Measurements from ENCODE around the gene DUOX2. TPM values are rescaled to one million over a fixed set of nuclear protein-coding genes. Genes with fewer than 3 reads are reported as not detected.

The DUOX2 gene
- total and polyA plus RNA-seq, 2 of the 13 experiments (the other 11 are each of a cell fraction or from before 2014, with no cell fraction given), result 0.08 TPM; not detected in 1

GRCh38 chr15:45087513-45087912, 26.5 kb downstream of the DUOX2 start:
- H3K4me3 ChIP-seq (replicated peaks in 1 of 3; ENCODE audit: insufficient read depth in 1 of 3, low read depth in 2 of 3, low read length in 3 of 3), result no peak overlapping the region
- CTCF ChIA-PET (ENCODE audit: low intra/inter-chr PET ratio, low total read pairs), result interaction anchor here (1.0 kb wide), 1 partner anchor 30 kb away, joined by 3 read pairs; no protein-coding TSS in a partner anchor
- no peaks in the 10 kb centered on the region for H3K79me2 ChIP-seq (ENCODE audit: insufficient read depth, low read length)
- H3K4me1 ChIP-seq (ENCODE audit: insufficient read depth, low read length), result peaks cover 61% of the 10 kb centered on the region
- no peak overlapping the region for H2AFZ ChIP-seq (ENCODE audit: low read length)
- H3K9ac ChIP-seq (ENCODE audit: insufficient read depth, low read depth, low read length), result no peak overlapping the region
- DNase-seq (ENCODE audit: low spot score), result peak; percentile 38
- in situ Hi-C loops (cut with HindIII; ENCODE audit: extremely low pct_ligation_motif_present, low pct_unique_long_range_greater_than_20kb) (no loop called here), intact Hi-C loops (cut with micrococcal nuclease; ENCODE audit: unreplicated experiment) (no loop called here)
- no peaks in the 10 kb centered on the region for H3K27me3 ChIP-seq (ENCODE audit: control insufficient read depth in 1 of 2, insufficient read depth in 2 of 2, low read length in 2 of 2)
- peak; percentile 89 for ATAC-seq
- H3K9me3 ChIP-seq (ENCODE audit: low read length), result no peaks in the 10 kb centered on the region
- 31% methylated on average over 1 of the region's 1 CpG for WGBS (ENCODE audit: low lambda C conversion rate)
- H4K20me1 ChIP-seq (ENCODE audit: insufficient read depth, low read length), result no peaks in the 10 kb centered on the region
- H3K36me3 ChIP-seq (replicated peaks in 1 of 2; ENCODE audit: control insufficient read depth in 1 of 2, insufficient read depth in 2 of 2, low read length in 2 of 2), result no peaks in the 10 kb centered on the region
- no TSS peak for BruUV-seq (replicated peaks)
- H3K4me2 ChIP-seq (ENCODE audit: low read depth, low read length), result no peak overlapping the region
- TF ChIP-seq GRHL1 (CRISPR knock-in tag; conservative IDR thresholded peaks at IDR 0.05) (no peak), CEBPB (IDR thresholded peaks at IDR 0.05; ENCODE audit: borderline replicate concordance, low read depth, low read length) (peak; percentile 33; the same call in 1 of the 2 replicates), CEBPG (CRISPR knock-in tag; IDR thresholded peaks at IDR 0.05) (peak; percentile 44), CTCF (CRISPR knock-in tag; IDR thresholded peaks at IDR 0.05) (peak; percentile 38; the same call in 1 of the 2 replicates)
- H3K27ac ChIP-seq (ENCODE audit: extremely low read length, insufficient read depth, low read length), result no peak overlapping the region
- POLR2A ChIA-PET, result interaction anchor here (1.1 kb wide), 1 partner anchor 376 kb away, joined by 3 read pairs; the partner anchor contains the start of genes B2M and PATL2
- FAIRE-seq, result peak; percentile 50

GRCh38 chr15:45084163-45084562, 29.8 kb downstream of the DUOX2 start:
- peak; percentile 33 for DNase-seq (ENCODE audit: low spot score)
- Histone ChIP-seq H3K4me1 (ENCODE audit: insufficient read depth, low read length) (peaks cover 34% of the 10 kb centered on the region), H3K27me3 (ENCODE audit: control insufficient read depth in 1 of 2, insufficient read depth in 2 of 2, low read length in 2 of 2) (no peaks in the 10 kb centered on the region), H4K20me1 (ENCODE audit: insufficient read depth, low read length) (no peaks in the 10 kb centered on the region), H3K4me2 (ENCODE audit: low read depth, low read length) (no peak overlapping the region), H2AFZ (ENCODE audit: low read length) (no peak overlapping the region), H3K36me3 (replicated peaks in 1 of 2; ENCODE audit: control insufficient read depth in 1 of 2, insufficient read depth in 2 of 2, low read length in 2 of 2) (no peaks in the 10 kb centered on the region), H3K79me2 (ENCODE audit: insufficient read depth, low read length) (no peaks in the 10 kb centered on the region), H3K27ac (ENCODE audit: extremely low read length, insufficient read depth, low read length) (no peak overlapping the region), H3K4me3 (replicated peaks in 1 of 3; ENCODE audit: insufficient read depth in 1 of 3, low read depth in 2 of 3, low read length in 3 of 3) (no peak overlapping the region), H3K9ac (ENCODE audit: insufficient read depth, low read depth, low read length) (no peak overlapping the region), H3K9me3 (ENCODE audit: low read length) (no peaks in the 10 kb centered on the region)
- BruUV-seq (replicated peaks), result no TSS peak
- ATAC-seq, result no peak
- intact Hi-C loops (cut with micrococcal nuclease; ENCODE audit: unreplicated experiment) (no loop called here), in situ Hi-C loops (cut with HindIII; ENCODE audit: extremely low pct_ligation_motif_present, low pct_unique_long_range_greater_than_20kb) (no loop called here)
- 55% methylated on average over 3 of the region's 3 CpGs for WGBS (ENCODE audit: low lambda C conversion rate)
- CTCF ChIA-PET (ENCODE audit: low intra/inter-chr PET ratio, low total read pairs), result no interaction called here
- no peak for FAIRE-seq
- POLR2A ChIA-PET, result no interaction called here
- no peak for TF ChIP-seq IRF2 (CRISPR knock-in tag; IDR thresholded peaks at IDR 0.05)
- no peak for TF ChIP-seq BCLAF1 (IDR thresholded peaks at IDR 0.05)
- no peak for TF ChIP-seq TEF (CRISPR knock-in tag; IDR thresholded peaks at IDR 0.05)
- TF ChIP-seq ELF3 (CRISPR knock-in tag; IDR thresholded peaks at IDR 0.05), result no peak
- TF ChIP-seq ZNF33A (CRISPR knock-in tag; IDR thresholded peaks at IDR 0.05; ENCODE audit: borderline replicate concordance), result no peak
- no peak for TF ChIP-seq RCOR2 (CRISPR knock-in tag; IDR thresholded peaks at IDR 0.05)
- TF ChIP-seq REPIN1 (CRISPR knock-in tag; IDR thresholded peaks at IDR 0.05; ENCODE audit: borderline replicate concordance, low read depth), result no peak
- no peak for TF ChIP-seq NCOA2 (CRISPR knock-in tag; IDR thresholded peaks at IDR 0.05)
